Vagina (tissue), 2 donors: Measurements from ENCODE around the gene CORT.

Experiments
- CTCF ChIP-seq, 3 experiments: fragments of 450-650 bp in 2 of 3; fragments of 200-600 bp in 1 of 3; sonication (generic) in 1 of 3; IDR thresholded peaks; one replicate each; pipeline ENCODE4 v1.5.1; 2017 to 2019; ENCODE audit warnings: antibody characterized with exemption in 3 of 3, mild to moderate bottlenecking in 2 of 3, moderate library complexity in 2 of 3
- POLR2A ChIP-seq, 2 donors: fragments of 450-650 bp; IDR thresholded peaks; one replicate each; pipeline ENCODE4 v1.6.1; 2017; ENCODE audit warnings: antibody characterized with exemption in 2 of 2, mild to moderate bottlenecking in 2 of 2, moderate library complexity in 2 of 2

GRCh38 chr1:10456661-10457060 lies 6.8 kb downstream of the CORT start:
- no peak for TF ChIP-seq CTCF (IDR thresholded peaks at IDR 0.05)
- TF ChIP-seq POLR2A (IDR thresholded peaks at IDR 0.05), result no peak
